Type B pancreatic cell (in vitro differentiated cells): ENCODE results near the gene LTBR. TPM values are rescaled to one million over a fixed set of nuclear protein-coding genes. Genes with fewer than 3 reads are reported as not detected.

ENCODE experiments used
- DNase-seq: peaks from one replicate; pipeline ENCODE4 v3.0.0; 2021; ENCODE audit warnings: mixed read lengths; ENCODE audit not compliant: unreplicated experiment; ENCODE audit errors: extremely low spot score
- H3K27ac Mint-ChIP-seq: 2 replicates; pipeline ENCODE4 v1.8.0; 2021; ENCODE audit warnings: mild to moderate bottlenecking, mixed read lengths
- H3K27me3 Mint-ChIP-seq: 2 replicates; pipeline ENCODE4 v1.8.0; 2021; ENCODE audit warnings: mixed read lengths
- H3K36me3 Mint-ChIP-seq: 2 replicates; pipeline ENCODE4 v1.8.0; 2021; ENCODE audit warnings: mixed read lengths
- H3K4me1 Mint-ChIP-seq: one replicate; pipeline ENCODE4 v1.8.0; 2021; ENCODE audit warnings: mixed read lengths; ENCODE audit not compliant: unreplicated experiment
- H3K4me3 Mint-ChIP-seq: 2 replicates; pipeline ENCODE4 v1.8.0; 2021; ENCODE audit warnings: mild to moderate bottlenecking, mixed read lengths
- H3K9me3 Mint-ChIP-seq: 2 replicates; pipeline ENCODE4 v1.8.0; 2021; ENCODE audit warnings: mixed read lengths
- total RNA-seq: library from RNA; stranded (reverse); gene quantifications from 2 replicates; pipeline ENCODE4 v1.2.1, GENCODE V29; 2021; ENCODE audit warnings: low replicate concordance
- TF ChIP-seq, protein P1 (sequence below): fragments of 200-600 bp; sonication (generic); conservative IDR thresholded peaks from 2 replicates; pipeline ENCODE4 v1.5.0; 2021; ENCODE audit warnings: antibody characterized with exemption, mild to moderate bottlenecking

Gene LTBR
- total RNA-seq, 1 donor from 2014 or later, result 18.5 TPM

GRCh38 chr12:6430124-6430989 lies 46.4 kb downstream of the LTBR start:
- peaks cover 3% of the 10 kb centered on the region for H3K36me3 Mint-ChIP-seq
- TF ChIP-seq, protein P1, sequence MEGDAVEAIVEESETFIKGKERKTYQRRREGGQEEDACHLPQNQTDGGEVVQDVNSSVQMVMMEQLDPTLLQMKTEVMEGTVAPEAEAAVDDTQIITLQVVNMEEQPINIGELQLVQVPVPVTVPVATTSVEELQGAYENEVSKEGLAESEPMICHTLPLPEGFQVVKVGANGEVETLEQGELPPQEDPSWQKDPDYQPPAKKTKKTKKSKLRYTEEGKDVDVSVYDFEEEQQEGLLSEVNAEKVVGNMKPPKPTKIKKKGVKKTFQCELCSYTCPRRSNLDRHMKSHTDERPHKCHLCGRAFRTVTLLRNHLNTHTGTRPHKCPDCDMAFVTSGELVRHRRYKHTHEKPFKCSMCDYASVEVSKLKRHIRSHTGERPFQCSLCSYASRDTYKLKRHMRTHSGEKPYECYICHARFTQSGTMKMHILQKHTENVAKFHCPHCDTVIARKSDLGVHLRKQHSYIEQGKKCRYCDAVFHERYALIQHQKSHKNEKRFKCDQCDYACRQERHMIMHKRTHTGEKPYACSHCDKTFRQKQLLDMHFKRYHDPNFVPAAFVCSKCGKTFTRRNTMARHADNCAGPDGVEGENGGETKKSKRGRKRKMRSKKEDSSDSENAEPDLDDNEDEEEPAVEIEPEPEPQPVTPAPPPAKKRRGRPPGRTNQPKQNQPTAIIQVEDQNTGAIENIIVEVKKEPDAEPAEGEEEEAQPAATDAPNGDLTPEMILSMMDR, result no peak
- H3K27me3 Mint-ChIP-seq, result peaks cover 8% of the 10 kb centered on the region
- peaks cover 11% of the 10 kb centered on the region for H3K4me1 Mint-ChIP-seq
- DNase-seq, result no peak
- H3K4me3 Mint-ChIP-seq, result no peak overlapping the region
- peak overlapping the region; percentile 73 for H3K27ac Mint-ChIP-seq
- no peaks in the 10 kb centered on the region for H3K9me3 Mint-ChIP-seq

GRCh38 chr12:6432991-6433390 lies 49.0 kb downstream of the LTBR start:
- Mint-ChIP-seq H3K27ac (no peak overlapping the region), H3K9me3 (no peaks in the 10 kb centered on the region), H3K27me3 (peaks cover 8% of the 10 kb centered on the region), H3K36me3 (peaks cover 3% of the 10 kb centered on the region), H3K4me1 (peaks cover 11% of the 10 kb centered on the region), H3K4me3 (no peak overlapping the region)
- TF ChIP-seq, protein P1, result no peak
- no peak for DNase-seq

DNA sequence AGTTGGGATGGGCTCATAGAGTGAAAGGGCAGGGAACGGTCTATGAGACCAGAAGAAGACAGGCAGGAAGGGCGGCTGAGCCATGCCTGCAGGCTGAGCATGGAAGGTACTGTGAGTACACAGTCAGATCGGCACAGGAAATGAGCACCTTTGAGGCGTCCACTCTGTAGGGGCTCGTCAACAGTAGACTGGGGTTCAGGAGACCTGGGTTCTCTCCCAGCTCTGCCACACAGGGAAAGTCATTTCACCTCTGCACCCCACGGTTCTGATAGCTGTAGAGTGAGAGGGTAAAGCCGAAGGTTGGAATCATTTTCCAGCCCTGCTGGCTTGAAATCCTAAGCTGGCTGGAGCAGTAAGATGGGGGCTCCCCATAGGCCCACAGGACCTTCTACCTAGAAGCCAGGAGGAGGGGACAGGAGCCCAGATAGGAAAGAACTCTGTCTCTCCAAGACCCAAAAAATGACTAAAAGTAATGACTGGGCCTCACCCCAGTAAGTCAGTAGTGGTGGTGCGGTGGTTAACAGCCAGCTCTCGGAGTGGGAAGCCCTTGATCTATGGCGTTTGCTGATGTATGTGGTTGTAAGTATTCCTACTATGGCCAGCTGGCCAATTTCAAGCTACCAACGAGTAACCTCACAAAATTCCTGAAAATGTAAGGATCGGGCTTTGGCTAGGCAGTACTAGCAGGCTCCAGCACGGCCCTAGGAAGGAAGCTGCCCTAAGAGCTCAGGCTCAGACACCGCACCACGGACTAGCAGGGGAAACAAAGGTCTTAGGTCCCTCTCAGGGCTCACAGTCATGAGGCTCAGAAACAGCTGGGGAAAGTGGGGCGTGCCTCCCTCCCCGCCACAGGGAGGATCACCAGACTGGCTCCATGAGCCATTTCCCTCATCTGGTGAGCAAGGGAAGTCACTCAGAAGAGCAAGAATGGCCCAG lies 50.5 kb downstream of the LTBR start:
- TF ChIP-seq, protein P1, result no peak
- Mint-ChIP-seq H3K27me3 (peaks cover 8% of the 10 kb centered on the region), H3K4me3 (no peak overlapping the region), H3K36me3 (peaks cover 3% of the 10 kb centered on the region), H3K27ac (no peak overlapping the region), H3K4me1 (peaks cover 11% of the 10 kb centered on the region), H3K9me3 (no peaks in the 10 kb centered on the region)
- DNase-seq, result no peak

DNA sequence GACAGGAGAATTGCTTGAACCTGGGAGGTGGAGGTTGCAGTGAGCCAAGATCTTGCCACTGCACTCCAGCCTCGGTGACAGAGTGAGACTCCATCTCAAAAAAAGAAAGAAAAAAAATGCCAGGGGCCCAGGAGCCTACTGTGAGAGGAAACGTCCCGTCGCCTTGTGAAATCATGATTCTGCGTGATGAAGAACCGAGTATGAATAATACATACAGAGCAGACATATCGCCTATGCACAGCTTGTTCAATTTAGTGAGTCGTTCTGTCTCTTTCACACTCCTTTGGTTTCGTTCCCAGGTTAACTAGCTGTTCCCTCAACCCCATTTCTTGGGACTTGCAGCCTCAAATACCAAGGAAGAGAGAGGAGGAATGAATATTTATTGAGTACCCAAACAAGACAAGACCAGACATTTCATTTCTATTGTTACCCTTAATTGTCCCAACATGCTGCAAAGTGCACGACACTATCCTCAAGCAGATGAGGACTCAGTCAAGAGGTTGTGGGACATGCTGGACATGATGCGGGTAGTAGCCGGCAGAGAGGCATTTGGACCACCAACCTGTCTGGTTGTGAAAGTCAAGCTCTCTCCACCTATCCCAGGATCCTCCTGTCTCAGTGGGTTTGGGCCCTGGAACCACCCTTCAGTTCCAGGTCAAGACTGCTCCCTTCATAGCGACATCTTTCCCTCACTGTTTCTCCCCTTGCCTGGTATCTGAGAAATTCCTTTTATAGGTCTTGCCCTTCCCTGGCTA lies 52.2 kb downstream of the LTBR start:
- Mint-ChIP-seq H3K9me3 (no peaks in the 10 kb centered on the region), H3K4me1 (no peaks in the 10 kb centered on the region), H3K27ac (no peak overlapping the region), H3K4me3 (no peak overlapping the region), H3K27me3 (peaks cover under 1% of the 10 kb centered on the region), H3K36me3 (no peaks in the 10 kb centered on the region)
- no peak for DNase-seq
- TF ChIP-seq, protein P1, result no peak

DNA sequence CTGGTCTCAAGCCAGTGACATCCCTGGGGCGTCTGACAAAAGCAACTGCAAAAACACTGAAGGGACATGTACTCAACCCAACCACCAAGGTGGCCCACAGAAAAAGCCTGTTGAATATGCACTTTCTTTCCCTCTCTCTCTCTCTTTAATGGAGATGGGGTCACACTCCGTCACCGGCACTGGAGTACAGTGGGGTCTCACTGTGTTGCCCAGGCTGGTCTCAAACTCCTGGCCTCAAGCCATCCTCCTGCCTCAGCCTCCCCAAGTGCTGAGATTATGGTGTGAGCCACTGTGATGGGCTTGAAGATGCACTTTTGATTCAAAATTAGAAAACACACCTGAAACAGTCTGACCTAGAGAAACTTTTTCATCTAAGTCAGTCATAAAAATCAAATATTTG lies 53.6 kb downstream of the LTBR start:
- Mint-ChIP-seq H3K27ac (no peak overlapping the region), H3K4me1 (no peaks in the 10 kb centered on the region), H3K27me3 (no peaks in the 10 kb centered on the region), H3K4me3 (no peak overlapping the region), H3K9me3 (no peaks in the 10 kb centered on the region), H3K36me3 (peaks cover 3% of the 10 kb centered on the region)
- TF ChIP-seq, protein P1, result no peak
- DNase-seq, result no peak
